ENCODE data around the gene AQP5.

Gene AQP5

GRCh38 chr12:49961111-49961922, at the start of gene AQP5:
Gene AQP5 (plus strand): TSS chr12:49961872. CDS start chr12:49962018, 146 bp downstream.
- DNase-seq (ENCODE audit: low read depth in 2 of 2): no peak

- no peak for DNase-seq (ENCODE audit: low read depth in 2 of 2)
Observed at GRCh38 chr12:49912345-49913255, 49.1 kb upstream of the AQP5 start.

- no peak for DNase-seq (ENCODE audit: low read depth in 2 of 2)
Observed at GRCh38 chr12:49916129-49916919, 45.3 kb upstream of the AQP5 start.

GRCh38 chr12:49917166-49917787, 44.4 kb upstream of the AQP5 start:
- no peak for DNase-seq (ENCODE audit: low read depth in 2 of 2)

- no peak for DNase-seq (ENCODE audit: low read depth in 2 of 2)
Observed at GRCh38 chr12:49917788-49918173, 43.9 kb upstream of the AQP5 start.

- DNase-seq (ENCODE audit: low read depth in 2 of 2): no peak
Observed at GRCh38 chr12:49920241-49920914, 41.3 kb upstream of the AQP5 start.

GRCh38 chr12:49920915-49921286, 40.8 kb upstream of the AQP5 start:
- DNase-seq (ENCODE audit: low read depth in 2 of 2): no peak

- no peak for DNase-seq (ENCODE audit: low read depth in 2 of 2)
Observed at GRCh38 chr12:49921299-49921698, 40.4 kb upstream of the AQP5 start.

- no peak for DNase-seq (ENCODE audit: low read depth in 2 of 2)
Observed at GRCh38 chr12:49921936-49922335, 39.7 kb upstream of the AQP5 start.

GRCh38 chr12:49922349-49923034, 39.2 kb upstream of the AQP5 start:
- no peak for DNase-seq (ENCODE audit: low read depth in 2 of 2)

GRCh38 chr12:49923035-49923644, 38.5 kb upstream of the AQP5 start:
- DNase-seq (ENCODE audit: low read depth in 2 of 2): no peak

- DNase-seq (ENCODE audit: low read depth in 2 of 2): no peak
Observed at GRCh38 chr12:49923880-49924556, 37.7 kb upstream of the AQP5 start.

- no peak for DNase-seq (ENCODE audit: low read depth in 2 of 2)
Observed at GRCh38 chr12:49924628-49925246, 36.9 kb upstream of the AQP5 start.

- DNase-seq (ENCODE audit: low read depth in 2 of 2): no peak
Observed at GRCh38 chr12:49925433-49926204, 36.1 kb upstream of the AQP5 start.

- DNase-seq (ENCODE audit: low read depth in 2 of 2): no peak
Observed at GRCh38 chr12:49928471-49928870, 33.2 kb upstream of the AQP5 start.

GRCh38 chr12:49929581-49929980, 32.1 kb upstream of the AQP5 start:
- DNase-seq (ENCODE audit: low read depth in 2 of 2): no peak

GRCh38 chr12:49930515-49931288, 31.0 kb upstream of the AQP5 start:
- DNase-seq (ENCODE audit: low read depth in 2 of 2): no peak
